Mesenchymal stem cell (in vitro differentiated cells and primary cell): ENCODE measurements around the gene TEX51.

Source experiments
- DNase-seq: peaks from one replicate; pipeline ENCODE4 v3.0.0-alpha.2; 2013
- H2AFZ ChIP-seq: one replicate; pipeline ENCODE4 v1.6.1; 2013; ENCODE audit warnings: low read depth, mild to moderate bottlenecking, control low read depth, inconsistent platforms, low read length, moderate library complexity
- H2AK5ac ChIP-seq: 2 replicates; pipeline ENCODE4 v1.6.1; 2013; ENCODE audit warnings: low read length, moderate library complexity, mild to moderate bottlenecking, inconsistent platforms; ENCODE audit not compliant: severe bottlenecking
- H2BK120ac ChIP-seq: one replicate; pipeline ENCODE4 v1.6.1; 2013; ENCODE audit warnings: low read depth, mild to moderate bottlenecking, inconsistent platforms, low read length, moderate library complexity
- H2BK12ac ChIP-seq, 2 experiments: one replicate each; pipeline ENCODE4 v1.6.1; 2013; ENCODE audit warnings: inconsistent platforms in 2 of 2, low read length in 2 of 2, mild to moderate bottlenecking in 2 of 2, moderate library complexity in 2 of 2, control low read depth in 1 of 2
- H2BK15ac ChIP-seq: one replicate; pipeline ENCODE4 v1.6.1; 2013; ENCODE audit warnings: mild to moderate bottlenecking, low read depth, inconsistent platforms; ENCODE audit not compliant: poor library complexity, severe bottlenecking
- H2BK5ac ChIP-seq: 2 replicates; pipeline ENCODE4 v1.6.1; 2013; ENCODE audit warnings: low read depth, mild to moderate bottlenecking, low read length, control low read depth, inconsistent platforms; ENCODE audit not compliant: poor library complexity, severe bottlenecking
- H3K14ac ChIP-seq, 2 experiments: one replicate each; pipeline ENCODE4 v1.6.1; 2013; ENCODE audit warnings: inconsistent platforms in 2 of 2, low read length in 2 of 2, control low read depth in 1 of 2, mild to moderate bottlenecking in 1 of 2, moderate library complexity in 1 of 2
- H3K18ac ChIP-seq, 2 experiments: one replicate each; pipeline ENCODE4 v1.6.1; 2013; ENCODE audit warnings: inconsistent platforms in 2 of 2, low read length in 2 of 2, control low read depth in 1 of 2, low read depth in 1 of 2, mild to moderate bottlenecking in 1 of 2
- H3K23ac ChIP-seq, 2 experiments: one replicate each; pipeline ENCODE4 v1.6.1; 2013; ENCODE audit warnings: inconsistent platforms in 2 of 2, low read length in 2 of 2, mild to moderate bottlenecking in 2 of 2, moderate library complexity in 2 of 2, control low read depth in 1 of 2
- H3K27ac ChIP-seq: 2 replicates; pipeline ENCODE4 v1.5.1; 2013; ENCODE audit warnings: mild to moderate bottlenecking, moderate library complexity, low read length, control low read depth, inconsistent platforms; ENCODE audit not compliant: poor library complexity, severe bottlenecking
- H3K27me3 ChIP-seq, 2 experiments: 2 replicates each; pipeline versions ENCODE4 v1.6.1 to v1.7.0; 2013; ENCODE audit warnings: low read length in 2 of 2, mild to moderate bottlenecking in 2 of 2, moderate library complexity in 2 of 2, control low read depth in 1 of 2, inconsistent platforms in 1 of 2; ENCODE audit not compliant: control insufficient read depth in 1 of 2, insufficient read depth in 1 of 2
- H3K36me3 ChIP-seq, 2 experiments: 2 replicates each; pipeline versions ENCODE4 v1.6.1 to v1.7.0; 2013; ENCODE audit warnings: low read length in 2 of 2, control low read depth in 1 of 2, inconsistent platforms in 1 of 2, low read depth in 1 of 2, mild to moderate bottlenecking in 1 of 2; ENCODE audit not compliant: insufficient read depth in 2 of 2, control insufficient read depth in 1 of 2
- H3K4ac ChIP-seq, 2 experiments: one replicate each; pipeline ENCODE4 v1.6.1; 2013; ENCODE audit warnings: inconsistent platforms in 2 of 2, low read length in 2 of 2, mild to moderate bottlenecking in 2 of 2, moderate library complexity in 2 of 2, control low read depth in 1 of 2, low read depth in 1 of 2
- H3K4me1 ChIP-seq: 2 replicates; pipeline ENCODE4 v1.6.1; 2013; ENCODE audit warnings: low read depth, low read length, control low read depth; ENCODE audit not compliant: control insufficient read depth, insufficient read depth
- H3K4me2 ChIP-seq: 2 replicates; pipeline ENCODE4 v1.6.1; 2013; ENCODE audit warnings: low read length, mild to moderate bottlenecking, inconsistent platforms; ENCODE audit not compliant: poor library complexity, severe bottlenecking
- H3K4me3 ChIP-seq, 2 experiments: 2 replicates each; pipeline versions ENCODE4 v1.5.1 to v1.7.0; 2013; ENCODE audit warnings: low read length in 2 of 2, mild to moderate bottlenecking in 2 of 2, control low read depth in 1 of 2, low read depth in 1 of 2; ENCODE audit not compliant: insufficient read depth in 1 of 2
- H3K79me1 ChIP-seq: replicated peaks from 2 replicates; pipeline ENCODE4 v1.6.1; 2013; ENCODE audit warnings: mild to moderate bottlenecking, control low read depth, low read length, inconsistent platforms; ENCODE audit not compliant: poor library complexity, severe bottlenecking
- H3K9ac ChIP-seq: 2 replicates; pipeline ENCODE4 v1.7.0; 2013; ENCODE audit warnings: mild to moderate bottlenecking, low read length, moderate library complexity
- H3K9me3 ChIP-seq: 2 replicates; pipeline ENCODE4 v1.7.0; 2013; ENCODE audit warnings: mild to moderate bottlenecking, low read length; ENCODE audit not compliant: control insufficient read depth
- H4K8ac ChIP-seq: one replicate; pipeline ENCODE4 v1.6.1; 2013; ENCODE audit warnings: inconsistent platforms, mild to moderate bottlenecking, low read length, moderate library complexity
- H4K91ac ChIP-seq: one replicate; pipeline ENCODE4 v1.6.1; 2013; ENCODE audit warnings: mild to moderate bottlenecking, low read length, inconsistent platforms
- WGBS: methylation state at CpG from one replicate; pipeline ENCODE4 v1.1.7; 2013; ENCODE audit warnings: mixed read lengths; 5-methylcytosine and 5-hydroxymethylcytosine counted together

The TEX51 gene

DNA sequence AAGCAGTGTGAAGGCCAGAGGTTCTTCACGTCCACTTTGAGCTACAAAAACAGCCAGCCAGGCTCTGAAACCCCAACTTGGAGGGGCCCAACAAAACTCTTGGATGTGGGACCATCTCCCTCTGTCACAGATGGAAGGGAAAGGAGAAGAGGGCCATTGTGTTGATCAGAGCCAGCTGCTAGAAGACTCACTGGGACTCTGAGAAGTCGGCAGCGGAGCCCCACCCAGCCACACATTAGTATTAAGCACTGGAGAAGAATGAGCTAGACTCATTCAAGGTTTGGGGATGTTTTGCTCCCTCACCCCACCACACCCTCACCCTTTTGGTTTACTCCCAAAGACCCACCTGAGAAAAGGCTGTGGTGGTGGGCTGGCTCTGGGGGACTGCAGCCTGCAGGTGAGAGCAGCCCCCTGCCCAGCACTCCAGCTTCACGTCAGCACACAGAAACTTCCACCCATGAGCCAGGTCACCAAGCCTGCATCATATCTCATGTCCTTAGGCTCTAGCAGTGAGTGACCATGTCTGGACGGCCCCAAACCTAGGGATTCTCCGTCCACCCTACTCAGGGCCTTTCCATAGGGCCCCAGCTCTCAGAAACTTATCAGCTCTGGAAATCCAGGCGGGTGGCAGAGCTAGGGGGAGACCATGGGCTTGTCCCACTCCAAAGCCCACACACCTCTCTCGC is 12.6 kb downstream of the TEX51 start:
- Histone ChIP-seq H3K14ac (no peak overlapping the region), H2AFZ (no peak overlapping the region), H3K4me3 (no peak overlapping the region), H3K4me2 (no peak overlapping the region), H2BK5ac (no peak overlapping the region), H2BK12ac (no peak overlapping the region), H3K18ac (no peak overlapping the region), H2BK120ac (no peak overlapping the region), H3K27me3 (peaks cover 8 to 28% of the 10 kb centered on the region in 2 experiments), H2AK5ac (no peak overlapping the region), H3K27ac (no peak overlapping the region), H3K9me3 (no peaks in the 10 kb centered on the region), H3K4me1 (no peaks in the 10 kb centered on the region), H4K91ac (no peak overlapping the region), H3K36me3 (no peaks in the 10 kb centered on the region), H2BK15ac (no peak overlapping the region), H3K23ac (no peak overlapping the region), H4K8ac (no peak overlapping the region), H3K79me1 (no peaks in the 10 kb centered on the region), H3K9ac (no peak overlapping the region), H3K4ac (no peak overlapping the region)
- WGBS = 77% methylated on average over 5 of the region's 8 CpGs
- no peak for DNase-seq

DNA sequence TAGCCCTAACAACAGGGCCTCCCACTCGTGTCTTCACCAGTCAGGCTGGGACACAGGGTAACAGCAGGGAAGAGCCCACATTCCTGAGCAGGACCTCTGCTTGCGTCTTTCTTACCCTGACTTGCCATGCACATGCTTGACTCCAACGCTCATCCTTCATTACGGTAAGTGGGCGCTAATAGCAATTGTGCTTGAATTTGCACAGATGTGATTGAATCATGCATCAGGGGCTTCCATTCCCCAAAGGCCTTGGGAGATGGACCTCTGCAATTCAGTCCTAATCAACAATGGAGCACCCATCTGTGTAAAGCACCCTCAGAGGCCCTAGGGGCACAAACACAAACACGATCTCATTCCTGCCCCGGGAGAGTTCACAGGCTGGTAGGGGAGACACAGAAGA is 13.5 kb downstream of the TEX51 start:
- Histone ChIP-seq H2BK120ac (no peak overlapping the region), H3K18ac (no peak overlapping the region), H3K23ac (no peak overlapping the region), H3K4me1 (no peaks in the 10 kb centered on the region), H3K9ac (no peak overlapping the region), H3K4me3 (no peak overlapping the region), H2BK12ac (no peak overlapping the region), H3K14ac (no peak overlapping the region), H2BK5ac (no peak overlapping the region), H3K9me3 (no peaks in the 10 kb centered on the region), H3K36me3 (no peaks in the 10 kb centered on the region), H3K4me2 (no peak overlapping the region), H4K91ac (no peak overlapping the region), H2AK5ac (no peak overlapping the region), H2AFZ (no peak overlapping the region), H4K8ac (no peak overlapping the region), H3K27ac (no peak overlapping the region), H3K27me3 (peaks cover 2 to 19% of the 10 kb centered on the region in 2 experiments), H3K4ac (no peak overlapping the region), H3K79me1 (no peaks in the 10 kb centered on the region), H2BK15ac (no peak overlapping the region)
- WGBS = 87% methylated on average over 7 of the region's 7 CpGs
- DNase-seq = no peak

DNA sequence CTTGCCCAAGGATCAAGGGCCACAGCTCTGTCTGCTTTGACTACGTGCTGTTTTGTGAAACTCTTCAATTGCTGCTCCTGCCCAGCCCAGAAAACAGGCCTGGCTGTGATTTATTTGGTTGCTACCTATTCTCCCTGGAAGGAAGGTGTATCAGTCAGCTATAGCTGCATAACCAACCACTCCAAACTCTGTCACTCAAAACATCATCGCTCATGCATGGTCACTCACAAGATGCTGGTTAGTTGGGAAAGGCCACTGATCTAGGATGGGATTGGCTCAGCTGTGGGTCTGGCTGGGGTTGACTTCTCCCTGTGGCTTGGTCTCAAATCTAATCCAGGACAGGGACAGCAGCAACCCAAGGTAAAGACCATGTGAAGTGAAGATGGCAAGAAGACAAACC is 14.6 kb downstream of the TEX51 start:
- no peak overlapping the region for H4K91ac ChIP-seq
- H3K9me3 ChIP-seq = no peaks in the 10 kb centered on the region
- H2BK12ac ChIP-seq = no peak overlapping the region
- H2BK5ac ChIP-seq = no peak overlapping the region
- no peak overlapping the region for H4K8ac ChIP-seq
- no peak overlapping the region for H3K23ac ChIP-seq
- no peak overlapping the region for H2AFZ ChIP-seq
- H2BK15ac ChIP-seq = no peak overlapping the region
- no peaks in the 10 kb centered on the region for H3K36me3 ChIP-seq
- H3K4me3 ChIP-seq = no peak overlapping the region
- no peak overlapping the region for H2AK5ac ChIP-seq
- H3K4me1 ChIP-seq = no peaks in the 10 kb centered on the region
- no peaks in the 10 kb centered on the region for H3K79me1 ChIP-seq
- no peak overlapping the region for H3K18ac ChIP-seq
- H3K27ac ChIP-seq = no peak overlapping the region
- peak overlapping the region in 1 of 2 experiments; percentile 26 for H3K14ac ChIP-seq
- H2BK120ac ChIP-seq = no peak overlapping the region
- DNase-seq = no peak
- WGBS = 46% methylated on average over 1 of the region's 2 CpGs
- H3K4me2 ChIP-seq = no peak overlapping the region
- no peak overlapping the region for H3K4ac ChIP-seq
- peaks cover 0 to 10% of the 10 kb centered on the region in 2 experiments for H3K27me3 ChIP-seq
- H3K9ac ChIP-seq = no peak overlapping the region

DNA sequence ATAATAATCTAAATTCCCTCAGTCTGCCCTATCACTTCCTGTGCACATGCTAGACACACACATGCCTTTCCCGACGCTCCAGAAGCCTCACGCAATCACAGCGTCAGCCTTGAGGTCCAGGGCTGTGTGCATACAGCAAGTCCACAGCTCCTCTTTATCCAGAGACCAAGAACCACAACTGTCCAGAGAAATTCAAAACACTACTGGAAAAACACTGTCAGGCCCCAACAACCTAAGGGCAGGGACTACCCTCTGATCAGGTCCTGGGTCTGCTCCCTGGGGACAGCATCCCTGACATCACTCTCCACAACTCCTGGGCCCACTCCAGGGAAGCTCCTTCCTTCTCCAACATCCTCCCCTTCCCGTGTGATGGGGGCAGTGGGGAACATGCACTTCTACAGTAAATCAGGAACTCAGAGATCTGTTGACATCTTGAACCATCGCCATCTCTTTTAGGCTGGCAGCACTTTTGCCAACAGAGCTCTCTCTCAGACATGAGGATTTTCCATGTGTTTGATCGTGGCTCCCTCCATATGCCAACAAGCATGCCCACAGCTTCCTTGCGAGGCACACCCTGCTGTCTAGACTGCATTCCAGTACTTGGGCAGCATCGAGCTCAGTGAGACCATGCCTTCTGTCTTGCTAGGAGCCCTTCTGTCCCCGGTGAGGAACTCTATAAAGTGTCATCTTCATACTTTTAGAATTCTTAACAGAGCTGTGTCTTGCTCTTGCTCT is 15.4 kb downstream of the TEX51 start:
- no peak overlapping the region for H3K4ac ChIP-seq
- H2AK5ac ChIP-seq = no peak overlapping the region
- H3K18ac ChIP-seq = no peak overlapping the region
- WGBS = 76% methylated on average over 9 of the region's 10 CpGs
- H3K79me1 ChIP-seq = no peaks in the 10 kb centered on the region
- no peak overlapping the region for H3K27ac ChIP-seq
- peaks cover 0 to 10% of the 10 kb centered on the region in 2 experiments for H3K27me3 ChIP-seq
- no peaks in the 10 kb centered on the region for H3K9me3 ChIP-seq
- no peaks in the 10 kb centered on the region for H3K4me1 ChIP-seq
- no peak overlapping the region for H2BK5ac ChIP-seq
- no peak overlapping the region for H2BK12ac ChIP-seq
- H3K4me2 ChIP-seq = no peak overlapping the region
- H3K9ac ChIP-seq = no peak overlapping the region
- H2BK15ac ChIP-seq = no peak overlapping the region
- H2AFZ ChIP-seq = no peak overlapping the region
- no peak for DNase-seq
- no peak overlapping the region for H4K91ac ChIP-seq
- H2BK120ac ChIP-seq = no peak overlapping the region
- no peak overlapping the region for H4K8ac ChIP-seq
- peak overlapping the region in 1 of 2 experiments; percentile 20 for H3K14ac ChIP-seq
- no peak overlapping the region for H3K23ac ChIP-seq
- H3K4me3 ChIP-seq = no peak overlapping the region
- H3K36me3 ChIP-seq = no peaks in the 10 kb centered on the region
